BLaER1 treated with 17β-estradiol and CSF1 and Interleukin-3, amounts not matched to agents 10 nM and 100 nM (cell line): ENCODE data around the gene NFX1.
A peak's percentile ranks its signal among the peaks of the same experiment; 100 is the strongest.
"Not testable (repeated sequence)": the region's sequence is repeated elsewhere in the genome, so short reads cannot be mapped to it uniquely, and the experiment has no call there.

Source experiments
- H3K27ac ChIP-seq, 11 experiments: shearing (Covaris generic); formaldehyde crosslinking; 2 replicates each; pipeline ENCODE4 v1.8.1; 2022
- H3K27me3 ChIP-seq, 11 experiments: shearing (Covaris generic); formaldehyde crosslinking; 2 replicates each; pipeline ENCODE4 v1.8.1; 2022
- H3K36me3 ChIP-seq, 11 experiments: shearing (Covaris generic); formaldehyde crosslinking; 2 replicates each; pipeline ENCODE4 v1.8.1; 2022
- H3K4me1 ChIP-seq, 10 experiments: shearing (Covaris generic); formaldehyde crosslinking; 2 replicates each; pipeline ENCODE4 v1.8.1; 2022
- H3K4me2 ChIP-seq, 11 experiments: shearing (Covaris generic); formaldehyde crosslinking; 2 replicates each; pipeline ENCODE4 v1.8.1; 2022
- H3K4me3 ChIP-seq, 10 experiments: shearing (Covaris generic); formaldehyde crosslinking; 2 replicates each; pipeline ENCODE4 v1.8.1; 2022
- H3K9ac ChIP-seq, 11 experiments: shearing (Covaris generic); formaldehyde crosslinking; 2 replicates each; pipeline ENCODE4 v1.8.1; 2022
- H3K9me3 ChIP-seq, 11 experiments: shearing (Covaris generic); formaldehyde crosslinking; replicated peaks in 1 of 11; 2 replicates each; pipeline ENCODE4 v1.8.1; 2022
- H4K20me1 ChIP-seq, 11 experiments: shearing (Covaris generic); formaldehyde crosslinking; 2 replicates each; pipeline ENCODE4 v1.8.1; 2022
- Cebpa-rat ChIP-seq, 11 experiments: shearing (Covaris generic); IDR thresholded peaks; 2 replicates each; pipeline ENCODE4 v1.8.1; 2022

The NFX1 gene

DNA sequence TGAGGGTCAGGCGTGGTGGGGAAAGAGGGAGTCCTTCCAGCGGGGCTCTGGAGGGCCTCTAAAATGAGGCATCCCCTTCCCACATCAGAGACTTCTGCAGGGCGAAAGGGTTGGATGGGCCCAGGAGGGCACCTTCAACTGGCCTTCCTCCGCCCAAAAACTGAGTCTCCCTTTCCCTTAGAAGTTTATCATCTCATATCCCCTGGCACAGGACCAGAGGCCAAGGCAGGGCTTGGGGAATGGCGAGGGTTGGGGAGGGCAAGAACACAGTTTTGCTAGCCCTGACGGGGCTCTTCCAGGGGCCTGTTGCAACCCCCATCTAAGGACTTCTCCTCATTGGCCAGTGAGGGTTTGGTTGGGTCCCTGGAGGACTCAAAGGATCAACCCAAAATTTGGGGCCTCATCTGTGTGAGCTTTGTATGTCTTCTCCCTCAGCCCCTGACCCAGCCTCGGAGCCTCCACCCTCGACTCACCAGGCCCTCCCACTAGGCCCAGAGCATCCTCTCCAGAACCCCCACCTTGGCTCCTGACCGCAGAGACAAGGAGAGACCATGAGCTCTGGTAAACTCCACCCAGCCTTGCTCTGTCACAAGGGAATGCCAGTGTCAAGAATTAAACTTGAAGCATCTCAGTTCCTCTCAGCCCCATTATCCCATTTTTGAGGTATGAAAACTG lies 87.9 kb downstream of the NFX1 start:
- no peak for TF ChIP-seq Cebpa-rat (IDR thresholded peaks at IDR 0.05)

DNA sequence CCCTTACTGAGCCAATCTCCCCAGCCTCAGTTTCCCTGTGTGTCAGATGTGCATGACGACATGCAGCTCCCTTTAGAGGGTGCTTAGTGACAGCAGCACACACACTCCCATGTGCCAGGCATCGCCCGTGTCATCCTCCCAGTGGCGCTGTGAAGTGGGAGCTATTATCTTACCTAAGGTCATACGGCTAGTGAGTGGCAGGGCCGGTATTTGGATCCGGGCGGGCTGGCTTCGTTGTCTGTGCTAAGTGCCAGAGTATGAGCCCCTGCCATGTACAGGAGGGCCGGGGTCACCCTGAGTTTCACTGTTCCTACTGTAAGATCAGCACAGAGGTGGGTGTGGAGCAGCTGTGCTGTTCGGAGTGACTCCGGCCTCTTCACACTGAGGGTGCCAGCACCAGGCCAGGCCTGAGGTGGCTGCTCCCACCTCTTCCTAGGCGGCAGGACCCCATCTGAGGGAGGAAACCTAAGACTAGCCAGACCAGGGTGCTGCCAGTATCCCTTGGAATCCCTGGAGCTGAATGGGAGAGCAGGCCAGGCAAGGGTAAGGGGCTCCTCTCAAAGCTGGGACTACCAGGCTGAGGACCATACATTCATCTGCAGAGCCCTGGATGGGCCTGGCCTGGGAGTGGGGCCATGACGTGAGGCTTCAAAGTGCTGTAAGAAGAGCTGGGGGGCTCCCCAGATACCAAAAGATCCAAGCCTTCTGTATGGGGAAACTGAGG lies 89.5 kb downstream of the NFX1 start:
- H3K4me3 ChIP-seq = no peak overlapping the region
- H3K4me1 ChIP-seq = peaks cover 0 to 13% (median 11%) of the 10 kb centered on the region in 10 experiments; a peak in 13 of 20 replicates
- no peaks in the 10 kb centered on the region for H3K9me3 ChIP-seq
- H3K36me3 ChIP-seq = no peaks in the 10 kb centered on the region
- no peak overlapping the region for H3K27ac ChIP-seq
- no peak for TF ChIP-seq Cebpa-rat (IDR thresholded peaks at IDR 0.05)
- no peak overlapping the region for H3K9ac ChIP-seq
- H4K20me1 ChIP-seq = no peaks in the 10 kb centered on the region; a peak in 1 of 22 replicates
- H3K27me3 ChIP-seq = no peaks in the 10 kb centered on the region
- H3K4me2 ChIP-seq = no peak overlapping the region

More for the DNA sequence above, 87.9 kb downstream of the NFX1 start:
- H3K27me3 ChIP-seq = no peaks in the 10 kb centered on the region
- 0 out of 22 replicates have a peak overlapping the region, but pooled peaks of 1 of the 11 experiments have one; percentile 3 for H3K9ac ChIP-seq
- H3K36me3 ChIP-seq = peaks cover 0 to 15% (median 7%) of the 10 kb centered on the region in 11 experiments; a peak in 13 of 22 replicates
- H4K20me1 ChIP-seq = peaks cover 0 to 6% (median 0%) of the 10 kb centered on the region in 11 experiments; a peak in 2 of 22 replicates
- H3K4me2 ChIP-seq = no peak overlapping the region
- no peak overlapping the region for H3K4me3 ChIP-seq
- H3K4me1 ChIP-seq = peaks cover 0 to 10% (median 0%) of the 10 kb centered on the region in 10 experiments; a peak in 3 of 20 replicates
- H3K27ac ChIP-seq = no peak overlapping the region
- no peaks in the 10 kb centered on the region for H3K9me3 ChIP-seq

DNA sequence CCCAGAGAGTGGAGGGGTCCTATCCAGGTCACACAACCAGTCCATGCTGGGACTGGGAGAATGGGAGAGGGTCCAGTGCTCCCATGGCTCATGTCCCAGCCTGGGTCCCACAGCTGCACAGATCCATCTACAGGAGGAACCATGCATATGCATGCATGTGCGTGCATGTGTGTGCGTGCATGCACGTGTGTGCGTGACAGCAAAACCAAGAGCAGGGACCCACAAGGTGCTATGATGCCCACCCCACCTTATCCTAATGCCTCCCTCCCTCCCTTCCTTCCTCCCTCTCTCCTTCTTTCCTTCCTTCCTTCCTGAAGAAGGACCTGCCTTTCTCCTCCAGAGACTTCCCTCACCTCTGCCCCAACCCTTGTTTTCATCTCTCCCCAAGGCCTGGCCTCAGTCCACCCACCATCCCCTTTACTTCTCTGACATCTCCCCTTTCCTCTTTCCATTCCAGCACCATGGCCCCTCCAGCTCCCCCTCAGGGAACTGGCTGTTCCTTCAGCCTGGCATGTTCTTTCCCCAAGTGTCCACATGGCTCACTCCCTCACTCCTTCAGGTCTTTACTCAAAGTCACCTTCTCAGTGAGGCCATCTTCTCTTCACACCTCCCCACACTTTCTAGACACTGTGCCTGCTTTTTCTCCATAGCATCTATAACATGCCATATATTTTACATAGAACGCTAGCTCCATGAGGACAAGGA lies 90.2 kb downstream of the NFX1 start:
- Histone ChIP-seq H3K36me3 (no peaks in the 10 kb centered on the region), H3K4me3 (no peak overlapping the region), H3K4me1 (peaks cover 0 to 16% (median 11%) of the 10 kb centered on the region in 10 experiments; a peak in 13 of 20 replicates), H3K27ac (no peak overlapping the region), H3K9ac (no peak overlapping the region), H3K9me3 (no peaks in the 10 kb centered on the region), H3K27me3 (no peaks in the 10 kb centered on the region), H4K20me1 (no peaks in the 10 kb centered on the region; a peak in 1 of 22 replicates), H3K4me2 (no peak overlapping the region)
- TF ChIP-seq Cebpa-rat (IDR thresholded peaks at IDR 0.05) = no peak

DNA sequence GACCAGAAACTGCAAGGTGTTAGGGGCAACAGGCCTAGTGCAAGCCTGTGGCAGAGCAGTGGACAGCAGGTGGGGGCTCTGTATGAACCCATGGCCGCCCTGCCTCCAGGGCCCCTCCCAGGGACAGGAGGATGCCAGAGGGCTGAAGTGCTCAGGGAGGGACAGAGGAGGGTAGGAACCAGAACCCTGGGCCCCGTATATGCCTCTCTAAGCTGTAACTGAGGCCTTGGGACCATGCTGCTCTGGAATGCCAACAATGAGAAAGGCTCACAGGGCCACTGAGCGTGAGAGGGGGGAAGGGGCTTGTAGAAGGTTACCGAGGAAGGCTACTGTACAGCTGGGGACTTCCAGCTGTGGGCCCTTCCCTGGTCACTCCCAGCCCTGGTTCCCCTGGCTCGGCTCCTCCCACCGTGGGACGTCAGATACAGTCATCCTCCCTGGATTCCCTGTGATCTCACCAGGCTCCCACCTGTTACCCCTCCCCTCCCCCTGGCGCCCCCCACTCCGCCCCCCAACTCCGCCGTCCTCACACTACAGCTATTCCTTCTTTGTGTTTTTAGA lies 91.0 kb downstream of the NFX1 start:
- Histone ChIP-seq H3K36me3 (no peaks in the 10 kb centered on the region), H3K9ac (no peak overlapping the region), H3K4me3 (no peak overlapping the region), H3K4me1 (peaks cover 0 to 16% (median 11%) of the 10 kb centered on the region in 10 experiments; a peak in 13 of 20 replicates), H4K20me1 (no peaks in the 10 kb centered on the region), H3K4me2 (no peak overlapping the region), H3K27ac (no peak overlapping the region), H3K9me3 (no peaks in the 10 kb centered on the region), H3K27me3 (no peaks in the 10 kb centered on the region)
- TF ChIP-seq Cebpa-rat (IDR thresholded peaks at IDR 0.05) = no peak

DNA sequence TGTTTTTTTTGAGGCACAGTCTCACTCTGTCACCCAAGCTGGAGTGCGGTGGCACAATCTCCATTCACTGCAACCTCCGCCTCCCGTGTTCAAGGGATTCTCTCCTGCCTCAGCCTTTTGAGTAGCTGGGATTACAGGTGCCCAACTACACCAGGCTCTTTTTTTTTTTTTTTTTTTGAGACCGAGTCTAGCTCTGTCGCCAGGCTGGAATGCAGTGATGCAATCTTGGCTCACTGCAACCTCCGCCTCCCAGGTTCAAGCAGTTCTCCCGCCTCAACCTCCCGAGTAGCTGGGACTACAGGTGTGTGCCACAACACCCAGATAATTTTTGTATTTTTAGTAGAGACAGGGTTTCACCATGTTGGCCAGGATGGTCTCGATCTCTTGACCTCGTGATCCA lies 92.1 kb downstream of the NFX1 start:
- not testable (repeated sequence) for H3K36me3 ChIP-seq, H3K4me3 ChIP-seq, H3K9ac ChIP-seq, H3K9me3 ChIP-seq, H4K20me1 ChIP-seq, H3K4me2 ChIP-seq, H3K27me3 ChIP-seq, H3K27ac ChIP-seq
- H3K4me1 ChIP-seq = peaks cover 0 to 16% (median 11%) of the 10 kb centered on the region in 10 experiments; a peak in 12 of 20 replicates

DNA sequence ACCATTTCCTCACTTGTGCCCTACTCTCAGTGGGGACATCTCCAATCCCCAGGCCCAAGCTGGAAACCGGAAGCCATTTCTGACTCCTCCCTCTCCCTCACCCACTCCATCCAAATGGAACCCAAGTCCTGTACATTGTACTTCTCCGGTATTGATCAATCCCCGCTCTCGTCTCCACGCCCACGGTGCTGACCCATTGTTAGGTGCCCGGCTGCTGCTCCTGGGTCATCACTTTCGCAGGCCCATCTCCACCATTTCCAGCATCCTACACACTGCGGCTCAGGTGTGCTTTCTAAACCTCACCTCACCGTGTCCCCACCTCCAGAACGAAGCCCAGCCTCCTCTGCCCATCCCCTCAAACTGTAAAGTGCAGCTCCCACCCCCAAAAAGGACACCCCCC lies 93.1 kb downstream of the NFX1 start:
- H3K4me1 ChIP-seq = peaks cover 0 to 16% (median 11%) of the 10 kb centered on the region in 10 experiments; a peak in 12 of 20 replicates
- not testable (repeated sequence) for H3K4me3 ChIP-seq, H3K9ac ChIP-seq, H3K27me3 ChIP-seq, H3K27ac ChIP-seq, H4K20me1 ChIP-seq, H3K4me2 ChIP-seq, H3K36me3 ChIP-seq, H3K9me3 ChIP-seq

DNA sequence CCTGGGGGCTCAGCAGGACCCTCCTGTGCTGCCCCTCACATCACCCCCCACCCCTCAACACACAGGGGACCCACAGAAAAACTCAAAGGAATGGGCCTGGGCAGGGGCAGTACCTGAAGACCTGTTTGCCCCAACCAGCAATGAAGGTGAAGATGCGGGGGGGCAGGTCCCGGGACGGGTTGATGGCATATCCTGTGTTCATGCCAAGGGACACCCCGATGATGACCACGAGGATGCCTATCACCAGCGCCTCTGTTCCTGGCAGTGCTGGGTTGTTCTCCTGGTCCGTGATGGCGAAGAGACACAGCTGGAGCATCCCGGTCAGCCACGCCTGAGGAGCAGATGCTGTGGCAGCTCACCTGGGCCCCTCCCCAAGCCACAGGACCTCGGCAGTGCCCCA lies 95.2 kb downstream of the NFX1 start:
- not testable (repeated sequence) for H3K9me3 ChIP-seq, H4K20me1 ChIP-seq, H3K27ac ChIP-seq, H3K27me3 ChIP-seq, H3K4me3 ChIP-seq, H3K36me3 ChIP-seq, H3K4me2 ChIP-seq, H3K9ac ChIP-seq
- H3K4me1 ChIP-seq = peaks cover 0 to 16% (median 11%) of the 10 kb centered on the region in 10 experiments; a peak in 12 of 20 replicates

DNA sequence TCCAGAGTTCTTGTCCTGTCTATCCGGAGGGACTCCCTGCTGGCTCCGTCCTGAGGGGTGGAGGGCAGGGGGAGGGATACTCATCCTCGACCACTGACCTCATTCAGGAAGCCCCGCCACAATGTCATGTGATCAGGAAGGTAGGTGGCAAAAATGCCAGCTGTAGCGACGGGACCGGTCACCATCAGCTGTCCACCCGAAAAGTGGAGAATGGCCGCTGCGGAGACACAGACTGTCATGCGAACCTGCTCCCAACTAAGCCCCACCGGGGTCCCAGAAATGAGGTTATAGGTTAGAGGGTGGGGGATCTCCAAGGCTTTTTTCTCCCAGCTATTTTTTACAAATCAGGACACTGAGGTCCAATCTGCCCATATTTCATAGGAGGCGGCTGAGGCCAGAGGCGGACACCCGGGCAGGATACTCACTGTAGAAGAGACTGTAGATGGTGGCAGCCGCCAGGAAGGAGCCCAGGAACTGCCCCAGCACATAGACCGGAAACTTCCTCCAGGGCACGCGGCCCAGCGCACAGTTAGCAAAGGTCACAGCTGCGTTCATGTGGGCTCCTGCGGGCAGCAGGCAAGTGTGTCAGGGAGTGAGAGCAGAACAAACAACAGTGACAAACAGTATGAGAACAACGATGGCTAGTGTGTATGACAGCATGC lies 95.8 kb downstream of the NFX1 start:
- not testable (repeated sequence) for H3K36me3 ChIP-seq, H3K4me2 ChIP-seq, H4K20me1 ChIP-seq, H3K9ac ChIP-seq, H3K9me3 ChIP-seq, H3K4me3 ChIP-seq, H3K27ac ChIP-seq, H3K27me3 ChIP-seq
- H3K4me1 ChIP-seq = peaks cover 0 to 16% (median 11%) of the 10 kb centered on the region in 10 experiments; a peak in 12 of 20 replicates

DNA sequence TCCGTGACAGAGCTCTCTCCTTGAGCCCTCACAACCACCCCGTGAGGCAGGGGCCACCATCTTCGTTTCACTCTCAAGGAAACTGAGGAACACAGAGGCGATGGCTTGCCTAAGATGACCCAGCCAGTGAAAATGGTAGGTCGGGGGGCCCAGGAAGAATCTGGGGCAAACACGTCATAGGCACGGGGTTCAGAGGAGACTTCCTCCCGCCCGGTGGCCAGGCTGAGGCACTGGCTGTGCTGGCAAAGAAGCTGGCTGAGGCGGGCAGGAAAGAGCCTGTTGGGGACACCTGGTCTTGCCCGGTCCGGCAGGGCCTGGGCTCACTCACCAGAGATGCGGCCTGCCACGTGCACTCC lies 96.3 kb downstream of the NFX1 start:
- not testable (repeated sequence) for H3K27ac ChIP-seq, H3K4me2 ChIP-seq, H3K9me3 ChIP-seq, H3K27me3 ChIP-seq, H3K4me3 ChIP-seq, H3K9ac ChIP-seq, H3K36me3 ChIP-seq, H4K20me1 ChIP-seq
- peaks cover 0 to 16% (median 11%) of the 10 kb centered on the region in 10 experiments; a peak in 12 of 20 replicates for H3K4me1 ChIP-seq

DNA sequence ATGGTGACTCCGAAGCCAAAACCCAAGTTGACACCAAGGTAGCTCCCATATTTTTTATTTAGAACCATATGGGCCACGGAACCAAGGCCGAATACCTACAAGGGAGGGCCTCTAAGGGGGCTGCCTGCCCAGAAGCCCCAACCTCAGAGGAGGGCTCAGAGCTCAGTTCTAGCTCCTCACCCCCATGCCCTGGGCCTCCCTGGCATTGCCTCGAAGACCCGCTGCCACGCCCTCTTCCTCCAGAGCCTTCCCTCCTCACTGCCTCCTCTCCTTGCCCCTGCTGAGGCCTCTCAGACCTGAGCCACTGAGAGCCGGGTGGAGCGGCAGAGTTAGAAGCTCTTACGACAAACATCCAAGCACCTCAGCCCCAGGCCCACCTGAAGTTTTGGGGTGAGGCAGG lies 96.7 kb downstream of the NFX1 start:
- H3K27ac ChIP-seq, H4K20me1 ChIP-seq, H3K36me3 ChIP-seq, H3K9ac ChIP-seq, H3K9me3 ChIP-seq, H3K4me3 ChIP-seq, H3K4me2 ChIP-seq, H3K27me3 ChIP-seq: not testable (repeated sequence)
- H3K4me1 ChIP-seq = peaks cover 0 to 16% (median 11%) of the 10 kb centered on the region in 10 experiments; a peak in 12 of 20 replicates
